Measurements from ENCODE around the gene ACTR1A. TPM values are rescaled to one million over a fixed set of nuclear protein-coding genes. Genes with fewer than 3 reads are reported as not detected.
"Not testable (repeated sequence)": the region's sequence is repeated elsewhere in the genome, so short reads cannot be mapped to it uniquely, and the experiment has no call there.

The ACTR1A gene
- total RNA-seq, 1 donor from 2014 or later, result 25.5 TPM

DNA sequence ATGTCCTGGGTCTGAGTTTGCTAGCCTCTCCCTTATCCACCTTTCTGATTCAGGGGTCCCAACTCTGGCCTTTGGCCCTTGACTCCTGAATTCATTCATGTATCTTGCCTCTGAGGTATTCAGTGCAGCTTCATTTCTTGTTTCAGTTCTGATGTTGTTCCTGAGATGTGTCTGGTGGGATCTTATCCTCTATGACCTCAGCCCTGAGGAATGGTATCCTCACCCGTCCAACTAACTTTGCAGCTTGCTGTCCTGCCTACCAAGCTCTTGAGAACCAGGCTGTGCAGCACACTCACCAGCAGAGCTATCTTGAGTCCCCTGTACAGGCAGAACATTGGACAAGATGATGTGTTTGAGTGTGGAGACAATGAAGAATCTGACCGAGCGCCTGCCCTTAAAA is 15.0 kb upstream of the ACTR1A start:
- DNase-seq (ENCODE audit: low spot score) (peak; percentile 5), ATAC-seq (no peak)

DNA sequence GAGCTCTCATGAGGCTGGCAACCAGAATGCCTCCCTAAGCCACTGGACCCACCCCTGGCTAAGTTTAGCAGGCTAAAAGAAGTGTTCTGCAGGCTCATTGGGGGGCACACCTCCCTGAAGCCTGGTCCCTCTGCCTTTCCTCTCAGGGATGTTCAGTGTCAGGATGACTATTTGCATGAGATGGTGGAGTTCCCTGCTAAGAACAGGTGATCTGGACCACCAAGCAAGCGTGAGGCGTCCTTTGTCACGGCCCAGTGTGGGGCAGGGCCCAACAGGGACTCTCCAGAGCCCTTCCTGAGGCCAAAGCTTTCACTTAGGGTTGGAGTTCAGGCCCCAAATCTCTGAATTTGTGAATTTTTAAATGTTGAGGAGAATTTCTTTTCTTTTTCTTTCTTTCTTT is 13.2 kb upstream of the ACTR1A start:
- ATAC-seq, result no peak
- peak; percentile 27 for DNase-seq (ENCODE audit: low spot score)

GRCh38 chr10:102514487-102515311 is 12.2 kb upstream of the ACTR1A start:
- DNase-seq (ENCODE audit: low spot score) (peak; percentile 14), ATAC-seq (peak; percentile 38)

GRCh38 chr10:102511583-102512274 is 9.2 kb upstream of the ACTR1A start:
- ATAC-seq (peak; percentile 78), DNase-seq (ENCODE audit: low spot score) (no peak)

- ATAC-seq (no peak), DNase-seq (ENCODE audit: low spot score) (no peak)
These were observed 6.9 kb upstream of the ACTR1A start for GRCh38 chr10:102509387-102509786.

DNA sequence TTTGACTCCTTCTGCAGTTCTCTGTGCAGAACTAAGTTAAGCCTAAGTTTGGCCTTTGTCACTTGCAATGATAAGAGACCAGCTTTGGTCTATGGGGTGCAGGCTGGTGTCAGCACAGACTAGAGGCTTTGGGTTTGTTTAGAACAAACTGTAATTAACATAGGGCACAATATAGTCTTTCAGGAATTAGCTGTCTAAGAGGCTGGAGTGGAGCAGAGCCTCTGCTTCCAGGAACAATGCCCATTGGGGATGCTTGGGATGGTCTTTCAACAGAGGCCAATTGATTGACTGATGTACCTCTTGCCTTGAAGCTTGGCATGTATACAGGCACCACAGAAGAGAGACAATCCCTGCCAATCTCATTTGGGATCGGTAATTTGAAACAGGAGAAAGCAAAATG is 6.0 kb upstream of the ACTR1A start:
- ATAC-seq (no peak), DNase-seq (ENCODE audit: low spot score) (no peak)

DNA sequence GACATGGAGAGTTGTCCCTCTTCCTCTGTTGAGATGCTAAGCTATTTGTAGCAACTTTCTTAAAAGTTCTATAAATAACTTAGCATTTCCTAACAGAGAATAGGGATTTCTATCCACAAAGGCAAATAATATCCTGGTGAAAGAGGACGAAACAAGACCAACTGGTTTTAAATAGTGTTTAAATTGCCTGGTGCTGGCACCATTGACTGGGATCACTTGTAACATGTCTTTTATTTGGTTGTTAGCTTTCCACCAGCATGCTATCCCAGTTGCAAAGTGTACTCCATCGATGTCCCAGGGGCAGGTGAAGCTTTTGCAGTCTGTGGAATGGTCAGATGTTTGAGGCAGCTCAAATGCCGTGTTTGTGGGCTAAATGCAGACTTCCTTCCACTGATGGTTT is 5.0 kb upstream of the ACTR1A start:
- no peak for DNase-seq (ENCODE audit: low spot score)
- no peak for ATAC-seq

DNA sequence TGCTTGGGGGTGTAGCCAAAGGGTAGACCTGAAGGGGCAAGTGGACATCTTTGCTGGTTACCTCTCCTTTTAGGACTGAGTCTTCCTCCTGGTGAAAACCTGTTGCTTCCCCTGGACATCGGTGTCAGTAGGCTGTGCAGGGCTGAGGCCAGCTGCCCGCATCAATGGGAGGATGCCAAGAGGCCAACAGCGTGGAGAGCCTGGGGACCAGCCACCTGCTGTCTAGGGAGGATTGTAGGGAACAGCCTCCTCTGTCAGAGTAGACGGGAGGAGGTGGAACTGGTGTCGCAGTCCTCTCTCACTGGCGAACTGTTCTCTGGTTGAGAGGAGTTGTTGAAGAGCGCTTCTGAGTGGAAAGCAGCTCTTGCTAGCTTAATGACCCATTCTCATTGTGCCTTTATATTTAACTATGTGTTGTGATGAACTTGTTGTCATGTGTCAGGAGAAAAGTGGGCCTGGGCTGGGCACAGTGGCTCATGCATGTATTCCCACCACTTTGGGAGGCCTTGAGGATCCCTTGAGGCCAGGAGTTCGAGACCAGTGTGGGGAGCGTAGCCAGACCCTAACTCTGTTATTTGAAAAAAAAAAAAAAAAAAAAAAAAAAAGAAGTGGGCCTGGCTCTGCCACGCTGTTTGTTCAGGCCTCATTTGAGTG is 3.1 kb upstream of the ACTR1A start:
- ATAC-seq (no peak), DNase-seq (ENCODE audit: low spot score) (no peak)

DNA sequence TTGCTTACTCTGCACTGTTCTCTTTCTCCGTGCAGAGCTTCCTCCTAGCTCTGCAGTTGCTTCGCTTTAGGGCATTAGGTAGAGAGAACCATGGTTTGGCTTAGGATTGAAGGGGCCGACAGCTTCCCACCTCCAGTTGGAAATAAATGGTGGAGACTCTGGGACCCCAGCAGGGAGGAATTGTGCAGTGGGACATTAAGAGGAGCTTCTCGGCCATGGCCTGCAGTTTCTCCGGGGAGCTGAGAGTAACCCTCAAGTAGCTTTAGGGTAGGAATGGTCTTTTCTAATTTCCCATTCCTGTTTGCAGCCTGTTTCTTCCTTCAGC is 2.4 kb upstream of the ACTR1A start:
- DNase-seq (ENCODE audit: low spot score) (no peak), ATAC-seq (no peak)

GRCh38 chr10:102504179-102504975 is 1.9 kb upstream of the ACTR1A start:
- DNase-seq (ENCODE audit: low spot score) (peak; percentile 58), ATAC-seq (no peak)

- ATAC-seq (peak; percentile 74), DNase-seq (ENCODE audit: low spot score) (peak; percentile 99)
These were observed 1.0 kb upstream of the ACTR1A start, which contains the start of gene SUFU for GRCh38 chr10:102503264-102504178. TSS of gene SUFU (plus strand) at chr10:102503972. CDS start at chr10:102504153, 181 bp downstream.

- ATAC-seq, result peak; percentile 76
These were observed 529 bp downstream of the ACTR1A start for GRCh38 chr10:102502029-102502336.

GRCh38 chr10:102501201-102502028 is 1.1 kb downstream of the ACTR1A start:
- ATAC-seq (no peak), DNase-seq (ENCODE audit: low spot score) (no peak)

More at GRCh38 chr10:102502029-102502336, 529 bp downstream of the ACTR1A start:
- DNase-seq (ENCODE audit: low spot score), result peak; percentile 100

DNA sequence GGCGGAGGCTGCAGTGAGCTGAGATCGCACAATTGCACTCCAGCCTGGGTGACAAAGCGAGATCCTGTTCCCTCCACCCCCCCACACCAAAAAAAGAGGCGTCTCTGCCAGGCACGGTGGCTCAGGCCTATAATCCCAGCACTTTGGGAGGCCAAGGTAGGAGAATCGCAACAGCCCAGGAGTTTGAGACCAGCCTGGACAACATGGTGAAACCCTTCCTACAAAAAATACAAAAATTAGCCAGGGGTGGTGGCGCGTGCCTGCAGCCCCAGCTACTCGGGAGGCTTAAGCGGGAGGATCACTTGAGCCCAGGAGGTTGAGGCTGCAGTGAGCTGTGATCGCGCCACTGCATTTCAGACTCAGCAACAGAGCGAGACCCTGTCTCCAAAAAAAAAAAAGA is 1.8 kb downstream of the ACTR1A start:
- ATAC-seq, result not testable (repeated sequence)

DNA sequence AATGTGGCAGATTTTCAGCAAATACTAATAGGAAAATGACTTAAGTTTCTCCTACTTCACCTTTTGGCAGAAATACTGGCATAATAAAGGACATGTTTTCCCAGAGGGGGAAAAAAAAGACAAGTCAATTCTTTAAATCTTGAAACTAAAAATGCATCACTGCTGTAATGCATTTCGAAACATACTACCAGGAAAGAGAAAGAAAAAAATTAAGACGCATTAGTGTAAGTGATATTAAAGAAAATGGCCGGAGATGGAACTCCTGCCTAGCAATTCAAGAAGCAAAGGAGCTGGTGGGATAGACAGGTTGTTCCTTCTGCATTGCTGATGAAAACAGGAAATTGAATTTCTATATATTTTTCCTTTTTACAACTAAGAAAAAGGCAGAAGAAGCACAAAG is 3.2 kb downstream of the ACTR1A start:
- DNase-seq (ENCODE audit: low spot score) (no peak), ATAC-seq (no peak)

More for the DNA sequence above, 1.8 kb downstream of the ACTR1A start:
- DNase-seq (ENCODE audit: low spot score), result not testable (repeated sequence)

- DNase-seq (ENCODE audit: low spot score) (no peak), ATAC-seq (no peak)
These were observed 5.0 kb downstream of the ACTR1A start for GRCh38 chr10:102497545-102497944.

GRCh38 chr10:102493771-102494170 is 8.7 kb downstream of the ACTR1A start:
- ATAC-seq (no peak), DNase-seq (ENCODE audit: low spot score) (no peak)

GRCh38 chr10:102492983-102493382 is 9.5 kb downstream of the ACTR1A start:
- DNase-seq (ENCODE audit: low spot score) (no peak), ATAC-seq (peak; percentile 66)

GRCh38 chr10:102492344-102492939 is 10.1 kb downstream of the ACTR1A start:
- ATAC-seq (no peak), DNase-seq (ENCODE audit: low spot score) (no peak)
